H9 (cell line): Measurements from ENCODE around the gene TMEM235. TPM values are rescaled to one million over a fixed set of nuclear protein-coding genes. Genes with fewer than 3 reads are reported as not detected.
"Not testable (repeated sequence)": the region's sequence is repeated elsewhere in the genome, so short reads cannot be mapped to it uniquely, and the experiment has no call there.

Source experiments
- DNase-seq: peaks from one replicate; pipeline ENCODE4 v3.0.0-alpha.2; 2017
- H2AFZ ChIP-seq: one replicate; pipeline ENCODE4 v1.6.1; 2013; ENCODE audit warnings: mild to moderate bottlenecking, low read length, control low read depth, moderate library complexity
- H2AK5ac ChIP-seq: 2 replicates; pipeline ENCODE4 v1.6.1; 2013; ENCODE audit warnings: low read length, control low read depth, mixed read lengths; ENCODE audit not compliant: insufficient read length
- H2BK120ac ChIP-seq: one replicate; pipeline ENCODE4 v1.6.1; 2013; ENCODE audit warnings: low read depth, mild to moderate bottlenecking, low read length, control low read depth, inconsistent platforms; ENCODE audit not compliant: poor library complexity, severe bottlenecking
- H2BK12ac ChIP-seq: 2 replicates; pipeline ENCODE4 v1.6.1; 2013; ENCODE audit warnings: low read length, control low read depth, mixed read lengths, low read depth; ENCODE audit not compliant: insufficient read length
- H2BK15ac ChIP-seq: 2 replicates; pipeline ENCODE4 v1.6.1; 2013; ENCODE audit warnings: low read depth, low read length, control low read depth
- H2BK20ac ChIP-seq: one replicate; pipeline ENCODE4 v1.6.1; 2013; ENCODE audit warnings: low read depth, mild to moderate bottlenecking, low read length, control low read depth, inconsistent platforms; ENCODE audit not compliant: poor library complexity, severe bottlenecking
- H2BK5ac ChIP-seq: 2 replicates; pipeline ENCODE4 v1.6.1; 2013; ENCODE audit warnings: low read length, control low read depth, mixed read lengths; ENCODE audit not compliant: insufficient read length
- H3K14ac ChIP-seq: 2 replicates; pipeline ENCODE4 v1.6.1; 2013; ENCODE audit warnings: low read length, control low read depth; ENCODE audit not compliant: insufficient read depth
- H3K18ac ChIP-seq: 2 replicates; pipeline ENCODE4 v1.6.1; 2013; ENCODE audit warnings: low read depth, mild to moderate bottlenecking, mixed read lengths, low read length, control low read depth; ENCODE audit not compliant: insufficient read length
- H3K23ac ChIP-seq: 2 replicates; pipeline ENCODE4 v1.6.1; 2013; ENCODE audit warnings: low read length, control low read depth, mixed read lengths, low read depth; ENCODE audit not compliant: insufficient read length
- H3K23me2 ChIP-seq: 2 replicates; pipeline ENCODE4 v1.6.1; 2013; ENCODE audit warnings: low read depth, mild to moderate bottlenecking, mixed read lengths, low read length, control low read depth; ENCODE audit not compliant: insufficient read length, poor library complexity, severe bottlenecking
- H3K27ac ChIP-seq: 2 replicates; pipeline ENCODE4 v1.5.1; 2013; ENCODE audit warnings: low read length, control low read depth, mixed read lengths, low read depth; ENCODE audit not compliant: insufficient read length
- H3K27me3 ChIP-seq: 2 replicates; pipeline ENCODE4 v1.6.1; 2013; ENCODE audit warnings: low read length, control low read depth, inconsistent platforms; ENCODE audit not compliant: insufficient read depth
- H3K4ac ChIP-seq: 2 replicates; pipeline ENCODE4 v1.6.1; 2013; ENCODE audit warnings: low read depth, mild to moderate bottlenecking, control low read depth, inconsistent platforms, low read length, moderate library complexity
- H3K4me1 ChIP-seq: 2 replicates; pipeline ENCODE4 v1.6.1; 2013; ENCODE audit warnings: low read length, control low read depth, inconsistent platforms; ENCODE audit not compliant: insufficient read depth
- H3K4me2 ChIP-seq: 2 replicates; pipeline ENCODE4 v1.6.1; 2013; ENCODE audit warnings: low read length, control low read depth, mixed read lengths; ENCODE audit not compliant: insufficient read length, insufficient read depth
- H3K56ac ChIP-seq: 2 replicates; pipeline ENCODE4 v1.6.1; 2013; ENCODE audit warnings: low read depth, mild to moderate bottlenecking, mixed read lengths, low read length, control low read depth; ENCODE audit not compliant: insufficient read length
- H3K79me1 ChIP-seq: 2 replicates; pipeline ENCODE4 v1.6.1; 2013; ENCODE audit warnings: low read depth, mild to moderate bottlenecking, moderate library complexity, low read length, control low read depth, inconsistent platforms; ENCODE audit not compliant: insufficient read depth, poor library complexity, severe bottlenecking
- H3K79me2 ChIP-seq: 2 replicates; pipeline ENCODE4 v1.6.1; 2013; ENCODE audit warnings: low read length, control low read depth, inconsistent platforms; ENCODE audit not compliant: insufficient read depth
- H3K9ac ChIP-seq: 2 replicates; pipeline ENCODE4 v1.6.1; 2013; ENCODE audit warnings: low read length, control low read depth, mixed read lengths; ENCODE audit not compliant: insufficient read length; ENCODE audit errors: extremely low read depth
- H3K9me3 ChIP-seq: one replicate; pipeline ENCODE4 v1.6.1; 2013; ENCODE audit warnings: low read depth, low read length, inconsistent platforms; ENCODE audit not compliant: control insufficient read depth
- H3T11ph ChIP-seq: one replicate; pipeline ENCODE4 v1.6.1; 2013; ENCODE audit warnings: mild to moderate bottlenecking, low read length, control low read depth, inconsistent platforms
- H4K20me1 ChIP-seq: one replicate; pipeline ENCODE4 v1.6.1; 2013; ENCODE audit not compliant: control insufficient read depth, insufficient read length, insufficient read depth
- H4K5ac ChIP-seq: 2 replicates; pipeline ENCODE4 v1.6.1; 2013; ENCODE audit warnings: low read depth, mild to moderate bottlenecking, mixed read lengths, low read length, control low read depth; ENCODE audit not compliant: insufficient read length
- H4K8ac ChIP-seq: replicated peaks from 2 replicates; pipeline ENCODE4 v1.6.1; 2013; ENCODE audit warnings: low read length, control low read depth, mixed read lengths, low read depth; ENCODE audit not compliant: insufficient read length
- H4K91ac ChIP-seq: 2 replicates; pipeline ENCODE4 v1.6.1; 2013; ENCODE audit warnings: low read depth, mild to moderate bottlenecking, moderate library complexity, mixed read lengths, low read length, control low read depth; ENCODE audit not compliant: insufficient read length
- H3K27ac Mint-ChIP-seq, 3 experiments: 2 replicates in 2 of 3; 3 replicates in 1 of 3; pipeline ENCODE4 v1.8.0; 2020 to 2021; ENCODE audit warnings: mixed read lengths in 3 of 3, mild to moderate bottlenecking in 1 of 3, moderate library complexity in 1 of 3
- H3K27me3 Mint-ChIP-seq: 2 replicates; pipeline ENCODE4 v1.8.0; 2021; ENCODE audit warnings: low read depth, mild to moderate bottlenecking, moderate library complexity, mixed read lengths
- H3K36me3 Mint-ChIP-seq, 3 experiments: 2 replicates in 2 of 3; 3 replicates in 1 of 3; pipeline ENCODE4 v1.8.0; 2020 to 2021; ENCODE audit warnings: low read depth in 3 of 3, mixed read lengths in 3 of 3; ENCODE audit not compliant: insufficient read depth in 1 of 3
- H3K4me1 Mint-ChIP-seq, 2 experiments: 2 replicates each; pipeline ENCODE4 v1.8.0; 2020; ENCODE audit warnings: mixed read lengths in 2 of 2
- H3K4me3 Mint-ChIP-seq, 2 experiments: 2 replicates in 1 of 2; 3 replicates in 1 of 2; pipeline ENCODE4 v1.8.0; 2020 to 2021; ENCODE audit warnings: mild to moderate bottlenecking in 2 of 2, mixed read lengths in 2 of 2, moderate library complexity in 1 of 2
- H3K9me3 Mint-ChIP-seq, 2 experiments: 2 replicates in 1 of 2; 3 replicates in 1 of 2; pipeline ENCODE4 v1.8.0; 2020; ENCODE audit warnings: mild to moderate bottlenecking in 2 of 2, mixed read lengths in 2 of 2, moderate library complexity in 1 of 2
- WGBS: extraction: QIAGEN DNeasy Blood & Tissue Kit; methylation state at CpG from one replicate; pipeline ENCODE4 v1.1.7; 2013; ENCODE audit warnings: missing lambda C conversion rate, low lambda C conversion rate, mixed read lengths; ENCODE audit not compliant: insufficient read length; ENCODE audit errors: extremely low coverage; 5-methylcytosine and 5-hydroxymethylcytosine counted together
- total RNA-seq: library from RNA; stranded (reverse); gene quantifications from 2 replicates; pipeline ENCODE4 v1.2.1, GENCODE V29; 2021
- TF ChIP-seq, protein P1 (sequence below): fragments of 200-600 bp; sonication (generic); conservative IDR thresholded peaks from 3 replicates; pipeline ENCODE4 v1.8.0; 2021; ENCODE audit warnings: antibody characterized with exemption, mild to moderate bottlenecking

TMEM235 gene
- total RNA-seq, 1 experiment from 2014 or later = 0.28 TPM

DNA sequence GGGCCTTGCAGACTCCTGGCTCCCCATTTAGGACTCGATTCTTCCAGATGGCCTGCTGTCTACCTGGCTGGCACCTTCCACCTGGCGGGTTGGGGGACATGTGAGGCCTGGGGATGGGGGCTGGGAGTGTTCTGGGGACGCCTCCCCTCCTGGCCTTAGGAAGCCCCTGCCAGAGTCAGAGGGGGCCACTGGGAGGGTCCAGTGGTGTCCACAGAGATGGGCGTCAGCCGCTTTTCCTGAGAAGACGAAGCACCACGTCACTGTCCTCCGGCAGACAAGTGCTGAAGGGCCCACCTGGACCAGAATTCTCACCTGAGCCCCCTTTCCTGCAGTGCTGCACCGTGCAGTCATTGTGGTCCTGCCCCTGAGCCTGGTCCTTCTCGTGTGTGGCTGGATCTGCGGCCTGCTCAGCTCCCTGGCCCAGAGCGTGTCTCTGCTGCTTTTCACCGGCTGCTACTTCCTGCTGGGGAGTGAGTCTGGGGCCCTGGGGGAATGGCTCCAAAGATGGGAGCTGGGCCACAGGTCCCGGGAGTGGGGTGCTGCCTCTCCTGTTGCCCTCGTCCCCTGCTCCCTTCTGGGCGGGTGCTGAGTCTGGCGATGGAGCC is 2.9 kb downstream of the TMEM235 start:
- H3K9me3 Mint-ChIP-seq = no peaks in the 10 kb centered on the region
- DNase-seq = peak; percentile 34
- H4K91ac ChIP-seq = no peak overlapping the region
- H3K27ac ChIP-seq = no peak overlapping the region
- H4K5ac ChIP-seq = no peak overlapping the region
- H3K4me1 Mint-ChIP-seq = peaks cover 0 to 15% of the 10 kb centered on the region in 2 experiments; a peak in 2 of 4 replicates
- no peak overlapping the region for H2BK120ac ChIP-seq
- H2AFZ ChIP-seq = no peak overlapping the region
- H3K4me1 ChIP-seq = no peaks in the 10 kb centered on the region
- no peaks in the 10 kb centered on the region for H3K23me2 ChIP-seq
- H3K4me3 Mint-ChIP-seq = no peak overlapping the region
- no peaks in the 10 kb centered on the region for H3K36me3 Mint-ChIP-seq
- peaks cover 6% of the 10 kb centered on the region; the same call in 1 of the 2 replicates for H3K27me3 ChIP-seq
- peaks cover 45% of the 10 kb centered on the region for H3K27me3 Mint-ChIP-seq
- H2BK15ac ChIP-seq = no peak overlapping the region
- no peak overlapping the region; the same call in 1 of the 2 replicates for H3K14ac ChIP-seq
- no CpG with 5 or more reads among the region's 17 CpGs for WGBS
- no peaks in the 10 kb centered on the region for H3K9me3 ChIP-seq
- H2BK20ac ChIP-seq = no peak overlapping the region
- no peak overlapping the region for H3K4ac ChIP-seq
- TF ChIP-seq, protein P1, sequence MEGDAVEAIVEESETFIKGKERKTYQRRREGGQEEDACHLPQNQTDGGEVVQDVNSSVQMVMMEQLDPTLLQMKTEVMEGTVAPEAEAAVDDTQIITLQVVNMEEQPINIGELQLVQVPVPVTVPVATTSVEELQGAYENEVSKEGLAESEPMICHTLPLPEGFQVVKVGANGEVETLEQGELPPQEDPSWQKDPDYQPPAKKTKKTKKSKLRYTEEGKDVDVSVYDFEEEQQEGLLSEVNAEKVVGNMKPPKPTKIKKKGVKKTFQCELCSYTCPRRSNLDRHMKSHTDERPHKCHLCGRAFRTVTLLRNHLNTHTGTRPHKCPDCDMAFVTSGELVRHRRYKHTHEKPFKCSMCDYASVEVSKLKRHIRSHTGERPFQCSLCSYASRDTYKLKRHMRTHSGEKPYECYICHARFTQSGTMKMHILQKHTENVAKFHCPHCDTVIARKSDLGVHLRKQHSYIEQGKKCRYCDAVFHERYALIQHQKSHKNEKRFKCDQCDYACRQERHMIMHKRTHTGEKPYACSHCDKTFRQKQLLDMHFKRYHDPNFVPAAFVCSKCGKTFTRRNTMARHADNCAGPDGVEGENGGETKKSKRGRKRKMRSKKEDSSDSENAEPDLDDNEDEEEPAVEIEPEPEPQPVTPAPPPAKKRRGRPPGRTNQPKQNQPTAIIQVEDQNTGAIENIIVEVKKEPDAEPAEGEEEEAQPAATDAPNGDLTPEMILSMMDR = no peak
- H2BK12ac ChIP-seq = no peak overlapping the region
- no peaks in the 10 kb centered on the region for H3K79me1 ChIP-seq
- H3K23ac ChIP-seq = no peak overlapping the region
- no peak overlapping the region for H3K4me2 ChIP-seq
- no peak overlapping the region for H3K56ac ChIP-seq
- H2AK5ac ChIP-seq = no peak overlapping the region
- no peak overlapping the region for H2BK5ac ChIP-seq
- no peak overlapping the region for H3K18ac ChIP-seq
- no peaks in the 10 kb centered on the region for H3K79me2 ChIP-seq
- no peak overlapping the region for H4K8ac ChIP-seq
- H3K9ac ChIP-seq = no peak overlapping the region
- H4K20me1 ChIP-seq = no peaks in the 10 kb centered on the region
- peak overlapping the region in 1 of 3 experiments; percentile 40; a peak in 1 of 7 replicates for H3K27ac Mint-ChIP-seq
- no peak overlapping the region for H3T11ph ChIP-seq

- H3K79me1 ChIP-seq, H2BK120ac ChIP-seq, H3K56ac ChIP-seq, H3K36me3 Mint-ChIP-seq, H3K79me2 ChIP-seq, H3K27me3 ChIP-seq, H2AK5ac ChIP-seq, H3K9me3 ChIP-seq, H3K4ac ChIP-seq, H3K27ac ChIP-seq, H3K18ac ChIP-seq, H2BK15ac ChIP-seq, DNase-seq, H3K4me1 ChIP-seq, H2BK5ac ChIP-seq, H3K9me3 Mint-ChIP-seq, H3K27ac Mint-ChIP-seq, H3K4me2 ChIP-seq, H3K9ac ChIP-seq, H3K14ac ChIP-seq, H3K23ac ChIP-seq, H2AFZ ChIP-seq, H4K5ac ChIP-seq, H3K23me2 ChIP-seq, H3K4me3 Mint-ChIP-seq, H3T11ph ChIP-seq, H4K91ac ChIP-seq, H4K20me1 ChIP-seq, H2BK20ac ChIP-seq, H4K8ac ChIP-seq, H2BK12ac ChIP-seq: not testable (repeated sequence)
- H3K4me1 Mint-ChIP-seq = peaks cover 0 to 22% of the 10 kb centered on the region in 2 experiments; a peak in 2 of 4 replicates
- WGBS = no CpG with 5 or more reads among the region's 6 CpGs
- peaks cover 40% of the 10 kb centered on the region for H3K27me3 Mint-ChIP-seq
Observed at GRCh38 chr17:78235022-78235421, 3.6 kb downstream of the TMEM235 start.
